CD4-positive, alpha-beta T cell (primary cell): ENCODE measurements around the gene CCDC24. TPM values are rescaled to one million over a fixed set of nuclear protein-coding genes. Genes with fewer than 3 reads are reported as not detected.

Experiments used
- ATAC-seq: fragments of 200-7000 bp; cut with Tn5 transposase; one replicate; pipeline ENCODE4 v1.10.0; 2022; ENCODE audit warnings: mild to moderate bottlenecking; ENCODE audit not compliant: poor library complexity
- CTCF ChIA-PET: fragments of 350-600 bp; sonication (Branson Sonifier 250); formaldehyde crosslinking; loops from one replicate; lab custom pipeline; 2021; ENCODE audit warnings: antibody characterized with exemption, inconsistent platforms; lab: Charles Lee
- POLR2A ChIA-PET: fragments of 350-600 bp; sonication (Branson Sonifier 250); formaldehyde crosslinking; loops from one replicate; lab custom pipeline; 2021; ENCODE audit warnings: antibody characterized with exemption, inconsistent platforms; lab: Charles Lee
- DNase-seq, 14 experiments: peaks; one replicate each; pipeline ENCODE4 v3.0.0-alpha.2; 2013 to 2020; ENCODE audit warnings: mixed read lengths in 2 of 14
- H3K27ac ChIP-seq, 2 donors: one replicate each; pipeline versions ENCODE4 v1.5.1 to v1.7.0; 2013; ENCODE audit warnings: low read length in 2 of 2, low read depth in 1 of 2, mild to moderate bottlenecking in 1 of 2
- H3K27me3 ChIP-seq, 2 experiments: 1 replicate in 1 of 2; 2 replicates in 1 of 2; pipeline versions ENCODE4 v1.6.1 to v1.7.0; 2013; ENCODE audit warnings: low read length in 2 of 2, control low read depth in 1 of 2, mild to moderate bottlenecking in 1 of 2, moderate library complexity in 1 of 2; ENCODE audit not compliant: insufficient read depth in 2 of 2, control insufficient read depth in 1 of 2
- H3K36me3 ChIP-seq: one replicate; pipeline ENCODE4 v1.6.1; 2013; ENCODE audit warnings: low read length, control low read depth; ENCODE audit not compliant: insufficient read depth
- H3K4me1 ChIP-seq: one replicate; pipeline ENCODE4 v1.6.1; 2013; ENCODE audit warnings: low read length, control low read depth; ENCODE audit not compliant: insufficient read depth
- H3K4me3 ChIP-seq: one replicate; pipeline ENCODE4 v1.5.1; 2013; ENCODE audit warnings: mild to moderate bottlenecking, low read length, moderate library complexity
- H3K9me3 ChIP-seq, 2 experiments: 1 replicate in 1 of 2; 2 replicates in 1 of 2; pipeline versions ENCODE4 v1.6.1 to v1.7.0; 2013; ENCODE audit warnings: low read length in 2 of 2, mild to moderate bottlenecking in 2 of 2, control low read depth in 1 of 2, moderate library complexity in 1 of 2; ENCODE audit not compliant: control insufficient read depth in 1 of 2, insufficient read depth in 1 of 2
- H3K27ac Mint-ChIP-seq: one replicate; pipeline ENCODE4 v1.8.0; 2020; ENCODE audit warnings: mixed read lengths
- H3K27me3 Mint-ChIP-seq: one replicate; pipeline ENCODE4 v1.8.0; 2021; ENCODE audit warnings: mixed read lengths
- H3K36me3 Mint-ChIP-seq: one replicate; pipeline ENCODE4 v1.8.0; 2021; ENCODE audit warnings: low read depth, mixed read lengths
- H3K4me1 Mint-ChIP-seq: one replicate; pipeline ENCODE4 v1.8.0; 2021; ENCODE audit warnings: low read depth, mixed read lengths
- H3K4me3 Mint-ChIP-seq: one replicate; pipeline ENCODE4 v1.8.0; 2020; ENCODE audit warnings: mild to moderate bottlenecking, mixed read lengths
- H3K9me3 Mint-ChIP-seq: one replicate; pipeline ENCODE4 v1.8.0; 2020; ENCODE audit warnings: mixed read lengths
- CTCF ChIP-seq: fragments of 200-600 bp; IDR thresholded peaks from one replicate; pipeline ENCODE4 v1.8.0; 2022; ENCODE audit warnings: antibody characterized with exemption, mild to moderate bottlenecking
- intact Hi-C, 2 experiments: fragments of 100-400 bp; cut with DNase I in 1 of 2; cut with micrococcal nuclease in 1 of 2; formaldehyde crosslinking; loops; one replicate each; pipeline versions ENCODE4 v1.15.1 to v1.9.0; 2023 to 2025; cut with DNase I, micrococcal nuclease
- total RNA-seq, 174 experiments: library from RNA in 2 of 174; stranded (reverse) in 2 of 174; gene quantifications; one replicate each; pipeline ENCODE4 v1.2.3 and lab custom pipeline; 2021 to 2026

The CCDC24 gene
- total RNA-seq, 2 experiments from 2014 or later = 0.98 to 1.4 TPM

- H3K27ac ChIP-seq = peak within 1 kb of the TSS; percentile 3 to 39
- POLR2A ChIA-PET = interaction anchor here (0.6 to 1.4 kb wide), 5 partner anchors 19 to 243 kb away, joined by 3 to 7 read pairs (median 4); partner anchors contain the start of genes DMAP1 and IPO13
- Mint-ChIP-seq H3K27me3 (no peaks in the 10 kb centered on the region), H3K27ac (peak within 1 kb of the TSS; percentile 74), H3K36me3 (peaks cover 20% of the 10 kb centered on the region), H3K9me3 (no peaks in the 10 kb centered on the region), H3K4me1 (peaks cover 40% of the 10 kb centered on the region), H3K4me3 (peak within 1 kb of the TSS; percentile 90)
- CTCF ChIA-PET = interaction anchor here (1.6 kb wide), 1 partner anchor 23 kb away, joined by 4 read pairs; the partner anchor contains the start of gene IPO13
- H3K4me3 ChIP-seq = peak within 1 kb of the TSS; percentile 87
- H3K27me3 ChIP-seq = no peaks in the 10 kb centered on the region
- no peaks in the 10 kb centered on the region for H3K9me3 ChIP-seq
- H3K4me1 ChIP-seq = peaks cover 35% of the 10 kb centered on the region
- DNase-seq (peak; percentile 88 to 98 (median 94)), ATAC-seq (peak; percentile 87)
- intact Hi-C loops = loop anchor here (1.0 to 10.0 kb wide), 4 partner anchors 24 to 795 kb away; partner anchors contain the start of genes CDC20 (in 1 of the 2), CFAP57 (in 1 of the 2), EBNA1BP2 (in 1 of the 2) and ERI3 (in 1 of the 2)
- TF ChIP-seq CTCF = no peak
- peaks cover 15% of the 10 kb centered on the region for H3K36me3 ChIP-seq
These were observed 21.5 kb upstream of the CCDC24 start, which contains the start of gene DPH2 for GRCh38 chr1:43969746-43970466. TSS of gene DPH2 (plus strand) at chr1:43970010. CDS start at chr1:43970176, 166 bp downstream.

GRCh38 chr1:43970502-43970901 lies 20.9 kb upstream of the CCDC24 start:
- ChIA-PET CTCF (interaction anchor here (1.6 kb wide), 1 partner anchor 24 kb away, joined by 4 read pairs; the partner anchor contains the start of gene IPO13), POLR2A (interaction anchor here (1.1 kb wide), 1 partner anchor 36 kb away, joined by 4 read pairs; no protein-coding TSS in a partner anchor)
- H3K27ac Mint-ChIP-seq = peak overlapping the region; percentile 74
- no peaks in the 10 kb centered on the region for H3K9me3 Mint-ChIP-seq
- no peak for TF ChIP-seq CTCF
- Histone ChIP-seq H3K27me3 (no peaks in the 10 kb centered on the region), H3K27ac (peak overlapping the region; percentile 3 to 39), H3K9me3 (no peaks in the 10 kb centered on the region), H3K36me3 (peaks cover 15% of the 10 kb centered on the region), H3K4me3 (peak overlapping the region; percentile 87), H3K4me1 (peaks cover 38% of the 10 kb centered on the region)
- DNase-seq = no peak
- intact Hi-C loops = loop anchor here in 1 of 2 experiments (10.0 kb wide), 3 partner anchors 384 to 796 kb away; partner anchors contain the start of genes CDC20, CFAP57, EBNA1BP2 and ERI3
- H3K36me3 Mint-ChIP-seq = peaks cover 22% of the 10 kb centered on the region
- H3K27me3 Mint-ChIP-seq = no peaks in the 10 kb centered on the region
- no peak for ATAC-seq
- H3K4me3 Mint-ChIP-seq = peak overlapping the region; percentile 90
- peaks cover 41% of the 10 kb centered on the region for H3K4me1 Mint-ChIP-seq

- Mint-ChIP-seq H3K9me3 (no peaks in the 10 kb centered on the region), H3K27ac (no peak overlapping the region)
- H3K4me3 ChIP-seq = peak overlapping the region; percentile 87
These were observed 20.5 kb upstream of the CCDC24 start for GRCh38 chr1:43970911-43971310.

More at GRCh38 chr1:43970911-43971310, 20.5 kb upstream of the CCDC24 start:
- Mint-ChIP-seq H3K4me3 (peak overlapping the region; percentile 90), H3K36me3 (peaks cover 26% of the 10 kb centered on the region), H3K27me3 (no peaks in the 10 kb centered on the region), H3K4me1 (peaks cover 45% of the 10 kb centered on the region)
- ATAC-seq (no peak), DNase-seq (no peak)
- POLR2A ChIA-PET = no interaction called here
- H3K36me3 ChIP-seq = peaks cover 15% of the 10 kb centered on the region
- H3K9me3 ChIP-seq = no peaks in the 10 kb centered on the region
- H3K27ac ChIP-seq = no peak overlapping the region
- no peak for TF ChIP-seq CTCF
- intact Hi-C loops = loop anchor here in 1 of 2 experiments (10.0 kb wide), 3 partner anchors 384 to 796 kb away; partner anchors contain the start of genes CDC20, CFAP57, EBNA1BP2 and ERI3
- H3K4me1 ChIP-seq = peaks cover 42% of the 10 kb centered on the region
- CTCF ChIA-PET = interaction anchor here (1.6 kb wide), 1 partner anchor 24 kb away, joined by 4 read pairs; the partner anchor contains the start of gene IPO13
- no peaks in the 10 kb centered on the region for H3K27me3 ChIP-seq
